Neural cell (in vitro differentiated cells): ENCODE results near the gene SPATS2.

ENCODE experiments used
- CTCF ChIP-seq: fragments of 450-650 bp; IDR thresholded peaks from 2 replicates; pipeline ENCODE4 v1.5.1; 2014; ENCODE audit warnings: antibody characterized with exemption, mild to moderate bottlenecking, moderate library complexity; ENCODE audit not compliant: poor library complexity, severe bottlenecking
- EP300 ChIP-seq: fragments of 450-650 bp; conservative IDR thresholded peaks from 2 replicates; pipeline ENCODE4 v1.6.1; 2014; ENCODE audit warnings: antibody characterized with exemption, mild to moderate bottlenecking, moderate library complexity; ENCODE audit not compliant: poor library complexity, severe bottlenecking
- EZH2 ChIP-seq: fragments of 200-600, 300-800 bp; shearing (Covaris generic), sonication (generic); IDR thresholded peaks from 2 replicates; pipeline ENCODE4 v1.6.1; 2014; ENCODE audit warnings: antibody characterized with exemption, low read length, borderline replicate concordance, mild to moderate bottlenecking; ENCODE audit not compliant: insufficient read depth, poor library complexity, severe bottlenecking
- MXI1 ChIP-seq: fragments of 450-650 bp; conservative IDR thresholded peaks from 2 replicates; pipeline ENCODE4 v1.6.1; 2014; ENCODE audit warnings: antibody characterized with exemption, mild to moderate bottlenecking; ENCODE audit not compliant: poor library complexity, severe bottlenecking
- POLR2AphosphoS5 ChIP-seq: IDR thresholded peaks from 2 replicates; pipeline ENCODE4 v1.6.1; 2012
- RAD21 ChIP-seq: fragments of 450-650 bp; conservative IDR thresholded peaks from 2 replicates; pipeline ENCODE4 v1.6.1; 2014; ENCODE audit warnings: antibody characterized with exemption, mild to moderate bottlenecking, moderate library complexity
- TAF1 ChIP-seq: IDR thresholded peaks from 2 replicates; pipeline ENCODE4 v1.6.1; 2012; ENCODE audit warnings: low read depth

GRCh38 chr12:49512546-49512945, 145.3 kb downstream of the SPATS2 start:
- no peak for TF ChIP-seq RAD21
- TF ChIP-seq CTCF: no peak
- no peak for TF ChIP-seq EZH2
- no peak for TF ChIP-seq POLR2AphosphoS5
- TF ChIP-seq TAF1: no peak
- no peak for TF ChIP-seq EP300
- no peak for TF ChIP-seq MXI1
